Measurements from ENCODE around the gene EFCAB6.

- TF ChIP-seq ARID3B (CRISPR knock-in tag; IDR thresholded peaks at IDR 0.05; ENCODE audit: borderline replicate concordance) (no peak), SPI1 (IDR thresholded peaks at IDR 0.05; ENCODE audit: borderline replicate concordance, low read depth, low read length) (no peak), ZNF830 (CRISPR knock-in tag; IDR thresholded peaks at IDR 0.05) (no peak), NR2C2 (CRISPR knock-in tag; IDR thresholded peaks at IDR 0.05) (no peak), NR2C2 (tag; IDR thresholded peaks at IDR 0.05) (no peak), ELF4 (CRISPR knock-in tag; IDR thresholded peaks at IDR 0.05) (no peak), ZBTB40 (IDR thresholded peaks at IDR 0.05) (no peak), ZBTB40 (CRISPR knock-in tag; IDR thresholded peaks at IDR 0.05) (no peak), MAZ (CRISPR knock-in tag; conservative IDR thresholded peaks at IDR 0.05 in 1 of 2, IDR thresholded peaks at IDR 0.05 in 1 of 2) (no peak), CBX1 (IDR thresholded peaks at IDR 0.05; ENCODE audit: low read depth) (no peak)
Measured at GRCh38 chr22:43488937-43489336, 323.2 kb downstream of the EFCAB6 start.

All from K562 (cell line).